GM19395 (cell line): Measurements from ENCODE around the gene UPF2.
"Not testable (repeated sequence)": the region's sequence is repeated elsewhere in the genome, so short reads cannot be mapped to it uniquely, and the experiment has no call there.

Experiments used
- ATAC-seq: cut with Tn5 transposase; IDR thresholded peaks from one replicate; pipeline ENCODE4 v1.9.1; 2021; ENCODE audit warnings: mild to moderate bottlenecking, moderate library complexity; ENCODE audit not compliant: unreplicated experiment

Gene UPF2

GRCh38 chr10:11908536-11908935 lies 134.1 kb downstream of the UPF2 start:
- no peak for ATAC-seq

- no peak for ATAC-seq
Observed at GRCh38 chr10:11907914-11908313, 134.7 kb downstream of the UPF2 start.

GRCh38 chr10:11906714-11907113 lies 135.9 kb downstream of the UPF2 start:
- ATAC-seq: no peak

- no peak for ATAC-seq
Observed at GRCh38 chr10:11902646-11903045, 140.0 kb downstream of the UPF2 start.

- no peak for ATAC-seq
Observed at GRCh38 chr10:11901833-11902475, 140.7 kb downstream of the UPF2 start.

- ATAC-seq: no peak
Observed at GRCh38 chr10:11901454-11901832, 141.2 kb downstream of the UPF2 start.

- no peak for ATAC-seq
Observed at GRCh38 chr10:11901036-11901301, 141.6 kb downstream of the UPF2 start.

- no peak for ATAC-seq
Observed at GRCh38 chr10:11899067-11899876, 143.3 kb downstream of the UPF2 start.

GRCh38 chr10:11898372-11899066 lies 144.1 kb downstream of the UPF2 start:
- no peak for ATAC-seq

GRCh38 chr10:11898033-11898371 lies 144.6 kb downstream of the UPF2 start:
- ATAC-seq: no peak

GRCh38 chr10:11896549-11897200 lies 145.9 kb downstream of the UPF2 start:
- ATAC-seq: no peak

- no peak for ATAC-seq
Observed at GRCh38 chr10:11895598-11895997, 147.0 kb downstream of the UPF2 start.

GRCh38 chr10:11895108-11895466 lies 147.5 kb downstream of the UPF2 start:
- no peak for ATAC-seq

GRCh38 chr10:11894381-11895107 lies 148.1 kb downstream of the UPF2 start:
- ATAC-seq: no peak

GRCh38 chr10:11893749-11894278 lies 148.8 kb downstream of the UPF2 start:
- ATAC-seq: no peak

- no peak for ATAC-seq
Observed at GRCh38 chr10:11891776-11892486, 150.7 kb downstream of the UPF2 start.

- not testable (repeated sequence) for ATAC-seq
Observed at GRCh38 chr10:11889263-11889662, 153.3 kb downstream of the UPF2 start.

GRCh38 chr10:11887381-11888227 lies 155.0 kb downstream of the UPF2 start:
- ATAC-seq: no peak

GRCh38 chr10:11886851-11887250 lies 155.8 kb downstream of the UPF2 start:
- ATAC-seq: no peak

GRCh38 chr10:11886138-11886474 lies 156.5 kb downstream of the UPF2 start:
- ATAC-seq: no peak
